Measurements from ENCODE around the gene E2F7.

The E2F7 gene

GRCh38 chr12:76983420-76983819 lies 81.9 kb downstream of the E2F7 start:
- TF ChIP-seq, protein P1, sequence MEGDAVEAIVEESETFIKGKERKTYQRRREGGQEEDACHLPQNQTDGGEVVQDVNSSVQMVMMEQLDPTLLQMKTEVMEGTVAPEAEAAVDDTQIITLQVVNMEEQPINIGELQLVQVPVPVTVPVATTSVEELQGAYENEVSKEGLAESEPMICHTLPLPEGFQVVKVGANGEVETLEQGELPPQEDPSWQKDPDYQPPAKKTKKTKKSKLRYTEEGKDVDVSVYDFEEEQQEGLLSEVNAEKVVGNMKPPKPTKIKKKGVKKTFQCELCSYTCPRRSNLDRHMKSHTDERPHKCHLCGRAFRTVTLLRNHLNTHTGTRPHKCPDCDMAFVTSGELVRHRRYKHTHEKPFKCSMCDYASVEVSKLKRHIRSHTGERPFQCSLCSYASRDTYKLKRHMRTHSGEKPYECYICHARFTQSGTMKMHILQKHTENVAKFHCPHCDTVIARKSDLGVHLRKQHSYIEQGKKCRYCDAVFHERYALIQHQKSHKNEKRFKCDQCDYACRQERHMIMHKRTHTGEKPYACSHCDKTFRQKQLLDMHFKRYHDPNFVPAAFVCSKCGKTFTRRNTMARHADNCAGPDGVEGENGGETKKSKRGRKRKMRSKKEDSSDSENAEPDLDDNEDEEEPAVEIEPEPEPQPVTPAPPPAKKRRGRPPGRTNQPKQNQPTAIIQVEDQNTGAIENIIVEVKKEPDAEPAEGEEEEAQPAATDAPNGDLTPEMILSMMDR (IDR thresholded peaks at IDR 0.05; ENCODE audit: low read depth, low read length), result no peak

DNA sequence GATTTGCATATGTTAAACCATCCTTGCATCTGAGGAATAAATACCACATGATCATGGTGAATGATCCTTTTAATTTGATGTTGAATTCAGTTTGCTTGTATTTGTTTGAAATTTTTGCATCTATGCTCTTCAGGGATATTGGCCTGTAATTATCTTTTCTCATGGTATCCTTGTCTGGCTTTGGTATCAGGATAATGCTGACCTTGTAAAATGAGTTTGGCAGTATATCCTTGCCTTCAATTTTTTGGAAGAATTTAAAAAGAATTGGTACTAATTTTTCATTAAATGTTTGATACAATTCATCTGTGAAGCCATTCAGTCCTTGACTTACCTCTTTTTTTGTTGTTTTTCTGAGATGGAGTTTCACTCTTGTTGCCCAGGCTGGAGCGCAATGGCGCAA lies 85.2 kb downstream of the E2F7 start:
- TF ChIP-seq, protein P1 (IDR thresholded peaks at IDR 0.05; ENCODE audit: low read depth, low read length), result no peak
- DNase-seq (ENCODE audit: extremely low read depth, low read depth), result no peak

More at GRCh38 chr12:76983420-76983819, 81.9 kb downstream of the E2F7 start:
- no peak for DNase-seq (ENCODE audit: extremely low read depth, low read depth)

GRCh38 chr12:76976777-76977382 lies 88.5 kb downstream of the E2F7 start:
- TF ChIP-seq, protein P1 (IDR thresholded peaks at IDR 0.05; ENCODE audit: low read depth, low read length), result no peak

More at GRCh38 chr12:76976777-76977382, 88.5 kb downstream of the E2F7 start:
- no peak for DNase-seq (ENCODE audit: extremely low read depth, low read depth)

Data from AG09319 (cell line).